HG02678 (cell line): Measurements from ENCODE around the gene IGFBP4.

ENCODE experiments used
- ATAC-seq: cut with Tn5 transposase; IDR thresholded peaks from one replicate; pipeline ENCODE4 v1.9.1; 2021; ENCODE audit warnings: mild to moderate bottlenecking, moderate library complexity; ENCODE audit not compliant: unreplicated experiment

The IGFBP4 gene

GRCh38 chr17:40454613-40454995, 11.4 kb downstream of the IGFBP4 start:
- ATAC-seq: no peak

DNA sequence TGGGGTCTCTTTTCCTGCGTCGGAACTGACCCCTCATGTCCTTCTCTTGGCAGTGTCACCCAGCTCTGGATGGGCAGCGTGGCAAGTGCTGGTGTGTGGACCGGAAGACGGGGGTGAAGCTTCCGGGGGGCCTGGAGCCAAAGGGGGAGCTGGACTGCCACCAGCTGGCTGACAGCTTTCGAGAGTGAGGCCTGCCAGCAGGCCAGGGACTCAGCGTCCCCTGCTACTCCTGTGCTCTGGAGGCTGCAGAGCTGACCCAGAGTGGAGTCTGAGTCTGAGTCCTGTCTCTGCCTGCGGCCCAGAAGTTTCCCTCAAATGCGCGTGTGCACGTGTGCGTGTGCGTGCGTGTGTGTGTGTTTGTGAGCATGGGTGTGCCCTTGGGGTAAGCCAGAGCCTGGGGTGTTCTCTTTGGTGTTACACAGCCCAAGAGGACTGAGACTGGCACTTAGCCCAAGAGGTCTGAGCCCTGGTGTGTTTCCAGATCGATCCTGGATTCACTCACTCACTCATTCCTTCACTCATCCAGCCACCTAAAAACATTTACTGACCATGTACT, 13.2 kb downstream of the IGFBP4 start:
- ATAC-seq: no peak

DNA sequence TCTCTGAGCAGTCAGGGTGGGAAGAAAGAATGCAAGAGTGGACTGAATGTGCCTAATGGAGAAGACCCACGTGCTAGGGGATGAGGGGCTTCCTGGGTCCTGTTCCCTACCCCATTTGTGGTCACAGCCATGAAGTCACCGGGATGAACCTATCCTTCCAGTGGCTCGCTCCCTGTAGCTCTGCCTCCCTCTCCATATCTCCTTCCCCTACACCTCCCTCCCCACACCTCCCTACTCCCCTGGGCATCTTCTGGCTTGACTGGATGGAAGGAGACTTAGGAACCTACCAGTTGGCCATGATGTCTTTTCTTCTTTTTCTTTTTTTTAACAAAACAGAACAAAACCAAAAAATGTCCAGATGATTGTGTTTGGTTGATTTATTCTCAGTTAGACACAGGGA, 14.1 kb downstream of the IGFBP4 start:
- ATAC-seq: no peak

GRCh38 chr17:40457964-40458791, 14.9 kb downstream of the IGFBP4 start:
- no peak for ATAC-seq

GRCh38 chr17:40458851-40459482, 15.7 kb downstream of the IGFBP4 start:
- ATAC-seq: no peak

DNA sequence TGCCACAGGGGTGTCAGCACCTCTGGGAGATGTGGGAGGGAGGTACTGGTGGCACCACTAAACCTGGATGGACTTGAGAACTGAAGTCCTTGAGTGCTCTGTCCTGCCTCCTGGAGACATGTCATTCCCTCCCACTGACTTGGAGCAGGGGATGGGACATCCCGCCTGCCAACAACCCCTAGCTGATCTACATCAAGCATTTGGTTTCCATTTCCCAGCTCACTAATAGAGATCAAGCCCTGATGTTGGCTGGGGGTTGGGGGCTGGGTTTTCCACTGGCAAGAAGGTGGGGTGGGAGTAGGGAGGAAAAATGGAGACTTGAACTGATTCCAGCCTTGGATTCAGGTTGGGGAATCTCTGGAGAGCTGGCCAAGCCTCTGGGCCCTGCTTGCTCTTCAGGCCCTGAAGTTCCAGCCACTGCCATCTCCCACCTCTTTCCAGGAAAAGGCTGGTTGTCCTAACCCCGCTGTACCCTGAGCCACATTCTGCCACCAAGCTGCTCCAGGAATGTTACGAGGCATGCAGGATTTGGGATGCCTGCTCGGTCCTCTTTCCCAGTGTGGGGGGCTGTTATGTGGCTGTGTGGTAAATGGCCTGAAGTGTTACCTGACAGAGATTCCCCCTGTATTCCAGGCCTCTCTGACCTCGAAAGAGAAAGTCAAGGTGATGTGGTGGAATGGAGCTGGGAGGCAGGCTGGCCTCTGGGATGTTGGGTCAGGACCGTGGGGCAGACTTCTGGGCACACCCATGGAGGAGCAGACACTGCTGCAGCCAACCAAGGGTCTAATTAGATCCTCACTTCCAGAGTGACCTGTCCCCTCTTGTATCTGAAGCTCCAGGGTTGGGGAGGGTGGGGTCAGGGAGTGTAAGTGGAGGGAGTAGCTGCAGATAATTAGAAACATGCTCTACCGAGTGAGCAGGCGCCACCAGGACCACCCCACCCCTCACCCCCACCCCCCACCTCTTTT, 16.7 kb downstream of the IGFBP4 start:
- ATAC-seq: no peak

GRCh38 chr17:40460604-40460967, 17.3 kb downstream of the IGFBP4 start:
- no peak for ATAC-seq

DNA sequence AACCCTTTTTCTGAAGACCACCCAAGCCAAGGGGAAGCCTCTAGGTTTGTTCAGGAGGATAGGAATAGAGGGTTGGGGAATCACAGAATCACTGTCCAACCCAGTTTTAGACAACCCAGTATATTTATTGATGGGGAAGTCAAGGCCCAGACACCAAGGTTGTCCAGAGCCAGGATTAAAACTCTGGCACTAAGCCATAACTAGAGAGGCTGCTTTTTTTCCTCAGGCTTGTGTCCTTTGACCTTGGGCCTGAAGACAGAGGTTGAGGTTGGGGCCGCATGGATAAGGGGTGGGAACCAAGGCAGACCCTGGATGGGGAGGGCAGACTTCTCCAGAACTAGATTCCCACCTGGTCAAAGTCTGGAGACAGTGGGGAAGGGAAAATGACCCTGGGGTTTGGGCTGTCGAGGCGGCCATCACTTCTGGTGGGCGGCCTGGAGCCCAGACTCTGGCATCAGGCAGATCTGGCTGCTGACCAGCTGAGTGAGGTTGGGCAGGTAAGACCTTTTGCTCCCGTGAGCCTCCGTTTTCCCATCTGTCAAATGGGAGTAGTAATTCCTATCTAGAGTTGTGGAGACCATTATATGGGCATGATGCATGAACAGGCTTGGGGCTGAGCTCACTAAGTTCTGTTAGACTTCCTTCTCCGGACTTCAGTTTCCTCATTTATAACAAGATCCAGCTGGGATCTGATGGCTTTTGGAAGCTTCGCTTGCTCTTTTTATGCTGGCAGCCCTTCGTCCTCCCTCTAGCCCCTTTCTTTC, 17.9 kb downstream of the IGFBP4 start:
- ATAC-seq: no peak

DNA sequence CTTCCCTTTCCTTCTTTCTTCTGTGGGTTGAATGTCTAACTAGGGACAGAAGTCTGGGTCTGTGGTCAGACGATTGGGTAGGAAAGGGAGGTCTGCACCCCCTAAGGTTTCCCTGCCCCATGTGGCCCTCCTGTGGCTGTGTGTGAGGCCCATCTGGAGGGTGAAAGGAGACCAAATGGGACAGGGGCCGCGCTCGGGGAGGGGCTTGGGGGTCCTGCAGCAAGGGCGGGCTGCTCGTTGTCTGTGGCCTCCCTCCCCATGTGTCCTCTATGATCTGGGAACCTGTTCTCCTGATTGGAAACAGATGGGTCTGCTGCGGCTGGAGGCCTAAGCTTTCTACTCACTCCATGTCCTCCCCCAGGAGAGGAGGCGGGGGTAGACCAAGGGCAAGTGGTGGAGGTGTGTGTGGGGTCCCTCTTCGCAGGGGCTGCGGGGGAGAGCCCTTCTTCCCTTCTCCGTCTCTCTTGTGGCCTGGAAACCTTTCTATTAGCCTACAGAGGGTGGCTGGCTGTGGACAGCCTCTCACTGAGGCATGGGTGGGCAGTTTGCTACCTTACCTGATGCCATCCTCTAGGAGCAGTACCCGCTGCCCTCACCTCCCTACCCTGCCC, 18.6 kb downstream of the IGFBP4 start:
- ATAC-seq: no peak

DNA sequence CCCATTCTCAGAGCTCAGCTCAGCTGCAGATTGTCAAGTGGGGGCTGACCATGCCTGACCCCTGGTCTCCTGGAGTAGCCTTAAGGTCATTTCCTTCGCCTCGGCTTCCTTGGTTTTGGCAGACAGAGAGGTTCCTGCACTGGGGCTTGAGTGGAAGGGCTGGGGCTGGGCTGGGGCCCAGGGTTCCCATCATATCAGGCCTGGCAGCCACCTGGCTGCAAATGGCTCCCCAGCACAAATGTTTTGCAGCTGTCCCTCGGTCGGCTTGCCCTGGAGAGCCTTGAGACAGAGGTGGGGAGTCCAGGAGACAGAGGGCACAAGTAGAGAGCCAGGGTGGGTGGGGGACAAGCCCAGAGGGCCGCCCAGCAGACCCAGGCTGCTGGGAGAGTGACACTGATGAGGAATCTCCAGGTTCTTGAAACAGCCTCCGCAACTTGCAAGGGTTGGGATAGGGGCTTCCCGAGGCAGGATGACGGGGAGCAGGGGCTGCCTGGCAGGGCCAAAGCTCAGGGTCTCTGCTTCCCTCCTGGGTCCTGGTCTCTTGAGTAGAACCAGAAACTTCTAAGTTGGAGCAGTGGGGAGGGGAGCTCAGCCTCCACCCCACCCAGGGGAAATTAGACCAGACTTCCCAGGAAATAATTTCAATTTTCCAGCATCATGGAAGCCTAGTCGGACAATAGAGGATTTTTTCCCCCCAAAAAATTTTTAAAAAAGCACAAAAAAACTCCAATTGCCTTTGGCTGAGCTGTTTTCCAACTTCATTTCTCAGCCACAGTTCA, 19.3 kb downstream of the IGFBP4 start:
- no peak for ATAC-seq

DNA sequence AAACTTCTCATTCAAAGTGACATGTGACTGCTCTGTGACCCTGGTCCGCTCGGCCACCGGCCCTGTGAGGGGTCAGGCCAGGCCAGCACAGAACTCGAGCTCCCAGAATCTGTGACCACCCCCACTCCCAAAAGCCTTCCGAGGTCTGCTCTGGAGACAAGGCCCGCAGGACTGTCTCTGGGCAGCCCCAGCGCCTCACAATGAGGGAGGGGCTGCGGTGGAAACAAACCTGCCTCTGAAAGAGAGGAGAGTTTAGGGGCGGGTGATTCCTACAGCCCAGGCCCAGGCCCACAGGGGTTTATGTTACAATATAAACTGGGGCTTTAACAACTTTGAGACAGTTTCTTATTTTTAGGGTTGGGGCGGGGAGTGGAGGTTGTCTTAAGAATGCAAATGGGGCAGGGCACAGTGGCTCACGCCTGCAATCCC, 19.9 kb downstream of the IGFBP4 start:
- no peak for ATAC-seq

GRCh38 chr17:40464392-40464855, 21.2 kb downstream of the IGFBP4 start:
- ATAC-seq: no peak

GRCh38 chr17:40466298-40466971, 23.2 kb downstream of the IGFBP4 start:
- ATAC-seq: no peak

GRCh38 chr17:40467281-40467867, 24.1 kb downstream of the IGFBP4 start:
- no peak for ATAC-seq

DNA sequence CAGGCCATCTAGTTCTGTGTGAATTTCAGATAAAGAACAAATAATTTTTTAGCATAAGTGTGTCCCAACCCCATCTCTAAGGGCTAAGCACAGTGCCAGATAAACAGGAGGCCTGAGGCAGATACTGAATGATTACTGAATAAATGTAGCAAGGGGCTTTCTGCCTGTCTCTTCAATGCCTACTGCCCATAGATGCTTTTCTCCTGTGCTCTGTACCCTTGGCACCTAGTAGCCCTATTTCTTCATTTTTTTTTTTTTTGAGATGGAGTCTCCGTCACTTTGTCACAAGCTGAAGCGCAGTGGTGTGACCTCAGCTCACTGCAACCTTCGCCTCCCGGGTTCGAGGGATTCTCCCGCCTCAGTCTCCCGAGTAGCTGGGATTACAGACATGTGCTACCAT, 25.3 kb downstream of the IGFBP4 start:
- no peak for ATAC-seq

- no peak for ATAC-seq
Measured at GRCh38 chr17:40469805-40470675, 26.8 kb downstream of the IGFBP4 start.
